GM19351 (cell line): Measurements from ENCODE around the gene KCNJ12.
"Not testable (repeated sequence)": the region's sequence is repeated elsewhere in the genome, so short reads cannot be mapped to it uniquely, and the experiment has no call there.

Experiments
- ATAC-seq: cut with Tn5 transposase; IDR thresholded peaks from one replicate; pipeline ENCODE4 v1.9.1; 2021; ENCODE audit warnings: mild to moderate bottlenecking, moderate library complexity; ENCODE audit not compliant: unreplicated experiment

The KCNJ12 gene

DNA sequence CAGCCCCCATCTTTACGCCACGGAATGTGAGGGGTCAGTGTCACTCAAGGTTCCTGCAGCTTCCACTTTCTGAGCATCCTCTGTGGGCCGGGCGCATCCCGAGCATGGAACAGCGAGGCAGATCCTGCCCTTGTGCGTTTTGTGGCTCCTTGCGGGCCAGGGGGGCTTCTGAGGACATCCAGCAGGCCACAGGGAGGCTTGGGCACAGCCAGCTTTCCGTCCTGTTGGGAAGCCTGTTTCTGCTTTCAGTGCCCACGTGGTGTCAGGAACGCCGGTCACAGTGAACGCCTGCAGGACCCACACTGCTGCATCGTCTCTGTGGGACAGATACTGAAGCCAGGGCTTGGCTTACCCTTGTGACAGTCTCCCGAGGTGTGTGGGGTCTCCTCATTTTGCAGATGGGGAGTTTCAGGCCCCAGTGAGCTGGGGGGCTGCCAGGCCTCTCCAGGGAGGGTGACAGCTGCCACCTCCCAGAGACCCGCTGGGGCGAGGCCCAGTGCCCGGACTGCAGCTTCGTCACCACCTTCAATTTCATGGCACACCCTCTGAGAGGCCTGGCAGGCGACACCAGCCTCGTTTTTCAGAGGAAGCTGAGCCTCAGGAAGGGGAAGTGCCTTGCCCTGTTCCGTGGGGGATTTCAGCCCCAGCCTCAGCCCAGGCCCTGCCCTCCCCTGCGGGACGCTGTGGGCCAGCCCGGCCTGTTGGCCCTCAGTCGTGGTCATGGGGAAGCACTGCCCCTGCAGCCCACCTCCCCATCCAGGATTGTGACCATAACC, 29.0 kb downstream of the KCNJ12 start:
- ATAC-seq = not testable (repeated sequence)

DNA sequence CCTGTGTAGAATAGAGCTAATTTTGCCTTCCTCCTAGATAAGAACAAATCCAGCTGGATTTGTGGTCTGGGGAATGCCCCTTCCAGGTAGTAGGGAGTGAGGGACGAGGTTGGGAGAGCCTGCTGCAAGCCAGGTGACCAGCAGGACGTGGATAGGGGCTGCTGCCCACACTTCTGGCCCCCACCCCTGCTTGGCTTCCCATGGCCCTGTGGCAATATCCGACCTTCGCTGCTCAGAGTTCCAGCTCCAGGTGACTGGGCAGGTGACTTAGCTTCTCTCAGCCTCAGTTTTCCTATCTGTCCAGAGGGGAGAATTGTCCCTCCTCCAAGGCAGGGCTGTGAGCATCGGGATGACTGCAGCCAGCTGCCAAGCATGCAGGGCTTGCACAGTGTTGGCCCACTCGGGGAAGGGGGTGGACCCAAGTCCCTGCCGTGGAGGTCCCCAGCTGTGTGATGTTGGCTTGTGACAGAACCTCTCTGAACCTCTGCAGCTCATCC, 29.8 kb downstream of the KCNJ12 start:
- ATAC-seq = not testable (repeated sequence)

DNA sequence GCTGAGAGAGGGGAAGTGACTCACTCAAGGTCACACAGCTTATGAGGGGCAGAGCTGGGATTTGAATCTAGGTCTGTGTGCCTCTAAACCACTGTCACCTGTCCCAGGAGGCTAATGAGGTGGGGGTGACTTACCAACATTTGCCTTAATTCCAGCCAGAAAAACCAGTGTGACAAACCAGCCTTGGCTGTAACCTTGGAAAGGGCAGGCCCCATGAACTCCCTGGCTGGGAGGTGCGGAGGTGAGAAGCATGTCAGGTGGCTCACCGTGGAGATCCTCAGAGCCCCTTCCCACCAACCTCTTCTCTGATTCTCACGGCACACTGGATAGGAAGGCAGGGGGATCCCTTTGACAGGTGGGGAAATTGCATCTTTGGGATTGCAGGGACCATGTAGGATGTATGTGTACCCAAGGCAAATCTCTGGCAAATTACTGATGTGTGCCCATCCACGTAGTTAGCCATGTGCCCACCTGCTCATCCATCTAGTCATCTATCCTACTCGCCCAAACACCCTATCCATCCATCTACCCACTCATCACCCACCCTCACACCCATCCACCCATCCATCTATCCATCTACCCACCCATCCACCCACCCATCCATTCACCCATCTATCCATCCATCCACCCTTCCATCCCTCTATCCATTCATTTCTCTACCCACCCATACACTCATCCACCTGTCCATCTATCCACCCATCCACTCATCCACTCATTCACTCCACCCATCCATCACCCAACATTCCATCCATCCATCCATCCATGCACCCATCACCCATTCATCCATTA, 30.7 kb downstream of the KCNJ12 start:
- ATAC-seq = not testable (repeated sequence)

DNA sequence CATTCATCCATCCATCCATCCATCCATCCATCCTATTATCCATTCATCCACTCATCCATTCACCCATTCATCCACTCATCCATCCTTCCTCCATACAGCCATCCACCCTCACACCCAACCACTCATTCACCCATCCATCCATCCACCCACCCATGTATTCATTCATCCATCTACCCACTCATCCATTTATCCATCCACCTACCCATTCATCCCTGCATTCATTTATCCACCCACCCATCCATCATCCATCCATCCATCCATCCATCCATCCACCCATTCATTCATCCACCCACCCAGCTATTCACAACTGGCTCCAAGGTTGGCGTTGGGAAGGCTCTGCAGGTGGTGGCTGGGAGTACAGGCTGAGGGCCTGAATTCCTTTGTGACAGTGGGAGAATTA, 31.6 kb downstream of the KCNJ12 start:
- ATAC-seq = not testable (repeated sequence)

DNA sequence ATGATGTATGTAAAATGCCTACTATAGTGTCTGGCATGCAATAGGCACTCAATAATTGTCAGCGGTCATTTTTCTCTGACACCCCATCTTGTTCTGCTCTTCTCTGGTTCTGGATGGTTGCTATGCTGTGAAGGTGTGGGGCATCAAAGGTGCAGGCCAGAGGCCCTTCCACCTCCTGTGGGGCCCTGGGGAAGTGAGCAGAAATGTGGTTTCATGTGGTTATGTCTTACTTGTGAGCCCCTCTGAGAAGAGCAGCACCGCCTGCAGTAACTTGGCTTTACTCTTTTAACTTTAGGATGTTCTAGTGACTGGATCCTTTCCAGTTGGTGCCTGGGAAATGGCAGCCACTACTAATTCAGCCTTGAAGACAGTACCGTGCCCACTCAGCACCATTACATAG, 32.1 kb downstream of the KCNJ12 start:
- not testable (repeated sequence) for ATAC-seq

DNA sequence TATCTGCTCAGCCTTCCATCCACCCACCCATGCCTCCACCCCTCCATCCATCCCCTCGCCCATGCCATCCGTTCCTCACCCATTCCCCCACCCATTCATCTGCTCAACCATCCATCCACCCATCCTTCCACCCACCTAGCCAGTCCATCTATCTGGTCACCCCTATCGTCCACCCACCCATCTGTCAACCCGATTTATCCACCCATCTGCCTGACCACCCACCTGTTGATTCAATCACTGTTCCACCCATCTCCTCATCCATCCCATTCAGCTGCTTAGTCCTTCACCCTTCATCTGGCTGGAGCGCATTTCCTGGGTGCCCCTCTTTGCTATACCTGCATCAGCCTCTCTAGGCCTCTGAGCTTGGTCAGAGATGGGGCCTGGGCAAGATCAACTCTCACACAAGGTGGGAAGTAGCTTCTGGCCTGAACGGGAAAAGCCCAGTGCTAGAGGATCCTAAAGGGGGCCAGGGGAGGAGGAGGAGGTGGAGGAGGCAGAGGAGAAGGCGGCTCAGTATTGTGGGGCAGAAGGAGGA, 32.7 kb downstream of the KCNJ12 start:
- not testable (repeated sequence) for ATAC-seq

DNA sequence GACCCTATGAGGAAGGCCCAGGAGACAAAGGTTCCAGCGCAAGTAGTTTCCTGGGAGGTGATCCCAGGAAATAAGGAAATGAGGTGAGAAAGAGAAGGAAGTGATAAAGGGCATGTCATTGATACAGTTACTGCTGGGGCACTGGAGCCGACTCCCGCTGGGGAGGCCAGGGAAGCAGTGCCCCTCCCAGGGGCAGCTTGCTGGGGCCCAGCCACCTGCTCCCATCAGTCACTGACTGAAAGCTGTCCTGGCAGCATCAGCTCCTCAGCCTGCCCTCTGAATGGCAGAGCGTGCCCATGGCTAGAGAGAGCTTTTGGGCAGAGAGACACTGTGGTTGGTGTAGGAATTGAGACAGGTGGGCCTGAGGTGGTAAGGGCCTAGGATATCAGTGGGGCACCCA, 33.2 kb downstream of the KCNJ12 start:
- not testable (repeated sequence) for ATAC-seq

DNA sequence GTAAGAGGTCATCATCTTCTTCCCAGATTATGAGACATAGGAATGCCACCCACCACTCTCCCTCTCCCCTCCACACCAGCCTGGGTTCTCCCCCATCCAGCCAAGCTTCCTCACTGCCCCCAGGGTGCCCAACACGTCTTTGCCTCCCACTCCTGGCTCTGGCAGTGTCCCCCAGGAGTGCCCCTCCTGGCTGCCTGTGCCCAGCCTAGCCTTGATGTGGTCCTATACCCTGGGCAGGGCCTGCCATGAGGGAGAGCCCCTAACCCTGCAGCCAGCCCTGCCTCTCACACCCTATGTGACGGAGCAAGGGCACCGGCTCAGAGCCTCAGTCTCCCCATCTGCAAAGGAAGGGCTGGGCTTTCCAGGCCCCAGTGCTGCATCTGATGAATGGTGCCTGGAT, 33.8 kb downstream of the KCNJ12 start:
- not testable (repeated sequence) for ATAC-seq

DNA sequence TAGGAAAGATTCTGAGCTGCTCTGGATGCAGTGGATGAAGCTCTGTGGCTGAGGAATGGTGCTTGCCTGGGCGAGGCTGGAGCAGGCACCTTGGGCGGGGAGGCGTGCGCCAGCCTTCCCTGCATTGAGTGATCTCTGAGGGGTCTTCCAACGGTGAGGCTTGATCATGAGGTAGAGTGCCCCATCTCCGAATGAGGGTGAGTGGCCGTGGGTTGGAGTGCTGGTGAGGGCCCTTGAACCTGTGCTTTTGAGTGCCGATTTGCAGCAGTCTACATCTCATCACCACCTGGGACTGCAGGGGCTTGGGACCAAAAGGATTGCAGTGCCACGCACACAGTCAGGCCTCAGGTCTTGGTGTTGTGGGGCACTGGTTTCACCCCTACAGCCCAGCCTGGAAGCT, 34.2 kb downstream of the KCNJ12 start:
- not testable (repeated sequence) for ATAC-seq

DNA sequence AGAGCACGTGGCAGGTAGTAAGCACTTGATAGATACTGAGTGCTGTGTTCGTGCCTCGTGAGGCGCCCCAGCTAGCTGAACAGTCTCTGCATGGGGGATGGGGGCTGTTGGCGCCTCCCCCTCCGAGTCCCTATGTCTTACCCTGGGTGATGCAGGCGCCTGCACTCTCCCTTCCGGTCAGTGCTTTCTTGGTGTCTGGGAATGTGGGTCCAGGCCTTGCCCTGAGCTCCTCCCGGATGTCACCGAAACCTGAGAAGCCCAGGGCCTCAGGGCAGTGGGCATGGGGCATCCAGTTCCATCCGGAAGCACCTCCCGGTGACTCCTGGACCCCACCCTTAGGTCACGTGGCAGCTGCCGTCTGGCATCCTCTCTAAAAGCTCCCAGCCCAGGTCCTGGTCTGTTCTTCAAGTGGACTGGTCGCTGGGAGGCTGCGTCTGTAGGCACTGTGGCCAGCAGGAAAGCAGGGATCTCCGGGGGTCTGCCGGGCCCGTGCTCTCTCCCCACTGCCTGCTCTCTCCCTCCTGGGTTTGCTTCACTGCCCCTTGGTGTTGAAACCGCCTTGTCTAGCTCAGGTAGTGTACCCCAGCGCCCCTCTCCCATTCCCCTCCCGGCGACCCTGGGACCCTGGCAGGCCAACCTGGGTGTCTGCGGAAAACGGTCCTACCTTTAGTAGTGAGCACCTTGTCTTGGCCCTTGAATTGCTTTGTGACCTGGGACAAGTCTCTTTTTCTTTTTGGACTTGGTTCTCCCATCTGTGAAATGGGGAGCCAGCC, 34.9 kb downstream of the KCNJ12 start:
- ATAC-seq = not testable (repeated sequence)

DNA sequence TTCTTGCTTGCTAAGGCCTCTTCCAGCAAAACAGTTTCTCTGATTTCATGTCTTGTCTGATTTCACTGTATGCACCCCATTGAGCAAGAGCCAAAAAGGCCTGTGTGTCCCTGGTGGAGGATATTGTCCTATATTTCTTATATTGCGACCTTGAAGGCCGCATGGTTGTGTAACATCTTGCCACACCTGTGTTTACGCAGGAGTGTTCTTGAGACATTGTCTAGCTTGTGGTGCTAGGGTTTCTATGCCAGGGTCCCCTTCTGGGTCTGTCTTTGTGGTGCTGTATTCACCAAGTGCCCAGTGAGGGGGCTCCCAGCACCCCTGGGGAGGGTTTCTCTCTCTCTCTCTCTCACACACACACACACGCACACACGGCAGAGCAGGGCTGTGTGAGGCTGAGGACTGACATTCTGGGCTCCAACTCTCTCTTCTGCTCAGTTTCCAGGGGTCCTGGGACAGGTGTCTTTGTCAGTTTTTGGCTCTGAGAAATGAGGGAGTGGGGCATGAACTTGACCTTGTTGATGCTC, 35.6 kb downstream of the KCNJ12 start:
- not testable (repeated sequence) for ATAC-seq

DNA sequence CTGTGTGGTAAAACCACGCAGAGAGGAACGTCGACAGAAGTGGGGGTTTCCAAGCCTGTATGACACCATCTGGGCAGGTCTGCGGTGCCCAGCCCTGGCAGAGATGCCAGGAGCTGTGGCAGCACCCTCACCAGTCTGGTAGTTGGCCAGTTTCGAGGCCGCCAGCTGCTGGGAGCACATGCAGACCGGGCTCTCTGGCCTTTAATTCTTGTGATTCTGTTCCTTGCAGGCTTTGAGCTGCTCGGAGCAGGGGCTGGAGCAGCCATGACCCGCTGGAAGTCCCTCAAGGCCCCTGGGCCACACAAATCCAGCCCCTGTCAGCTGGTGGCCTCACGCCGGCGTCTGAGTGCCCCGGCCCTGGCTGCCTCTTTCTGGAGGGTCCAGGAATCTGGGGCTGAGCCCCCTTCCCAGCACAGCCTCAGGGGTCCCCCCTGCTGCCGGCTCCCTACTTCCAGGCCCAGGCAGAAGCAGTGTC, 36.1 kb downstream of the KCNJ12 start:
- not testable (repeated sequence) for ATAC-seq

DNA sequence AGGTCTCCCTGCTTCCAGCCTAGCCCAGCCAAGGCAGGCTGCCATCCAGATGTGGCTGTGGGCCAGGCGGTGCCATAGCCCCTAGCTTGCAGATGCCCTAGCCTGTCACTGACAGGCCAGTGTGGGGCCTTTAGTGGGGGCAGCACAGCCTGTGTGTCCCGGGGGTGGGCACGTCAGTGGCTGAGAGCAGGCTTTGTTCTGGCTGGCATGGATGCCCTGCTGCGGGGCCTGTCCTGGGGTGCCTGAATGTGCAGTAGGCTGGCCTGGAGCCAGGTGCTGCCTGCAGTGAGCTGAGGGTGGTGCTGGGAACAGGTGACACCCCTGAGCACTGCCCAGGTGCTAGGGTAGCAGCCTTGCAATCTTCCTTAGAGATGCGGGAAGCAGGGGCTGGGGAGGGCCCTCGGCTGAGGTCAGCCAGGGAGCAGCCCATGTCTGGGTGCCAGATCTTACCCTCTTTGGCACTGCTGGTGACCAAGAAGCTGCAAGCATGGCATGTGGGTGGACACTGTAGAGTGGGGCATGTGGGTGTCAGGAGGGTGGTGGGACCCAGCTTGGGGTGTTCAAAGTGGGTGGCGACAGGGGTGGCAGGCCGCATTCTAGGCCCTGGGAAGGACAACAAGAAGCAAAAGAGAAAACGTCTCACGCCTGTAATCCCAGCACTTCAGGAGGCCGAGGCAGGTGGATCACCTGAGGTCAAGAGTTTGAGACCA, 37.6 kb downstream of the KCNJ12 start:
- ATAC-seq = not testable (repeated sequence)

DNA sequence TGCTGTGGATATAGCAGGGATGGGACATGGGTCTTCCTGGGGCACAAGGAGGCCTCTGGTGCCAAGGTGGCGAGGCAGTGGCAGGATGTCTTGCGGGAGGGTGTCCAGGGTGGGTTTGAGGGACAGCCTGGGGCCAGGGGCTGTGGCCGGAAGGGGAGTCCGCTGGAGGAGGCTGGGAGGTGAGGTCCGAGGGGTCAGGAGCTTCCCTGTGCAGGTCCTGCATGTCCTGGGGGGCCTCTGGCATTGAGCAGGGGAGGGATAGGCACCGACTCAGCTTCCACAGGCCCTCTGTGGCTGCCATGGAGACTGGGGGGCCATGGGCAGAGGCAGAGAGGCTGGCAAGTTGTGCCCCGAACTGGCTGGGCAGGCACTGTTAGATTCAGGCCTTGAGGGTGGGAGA, 38.5 kb downstream of the KCNJ12 start:
- not testable (repeated sequence) for ATAC-seq

DNA sequence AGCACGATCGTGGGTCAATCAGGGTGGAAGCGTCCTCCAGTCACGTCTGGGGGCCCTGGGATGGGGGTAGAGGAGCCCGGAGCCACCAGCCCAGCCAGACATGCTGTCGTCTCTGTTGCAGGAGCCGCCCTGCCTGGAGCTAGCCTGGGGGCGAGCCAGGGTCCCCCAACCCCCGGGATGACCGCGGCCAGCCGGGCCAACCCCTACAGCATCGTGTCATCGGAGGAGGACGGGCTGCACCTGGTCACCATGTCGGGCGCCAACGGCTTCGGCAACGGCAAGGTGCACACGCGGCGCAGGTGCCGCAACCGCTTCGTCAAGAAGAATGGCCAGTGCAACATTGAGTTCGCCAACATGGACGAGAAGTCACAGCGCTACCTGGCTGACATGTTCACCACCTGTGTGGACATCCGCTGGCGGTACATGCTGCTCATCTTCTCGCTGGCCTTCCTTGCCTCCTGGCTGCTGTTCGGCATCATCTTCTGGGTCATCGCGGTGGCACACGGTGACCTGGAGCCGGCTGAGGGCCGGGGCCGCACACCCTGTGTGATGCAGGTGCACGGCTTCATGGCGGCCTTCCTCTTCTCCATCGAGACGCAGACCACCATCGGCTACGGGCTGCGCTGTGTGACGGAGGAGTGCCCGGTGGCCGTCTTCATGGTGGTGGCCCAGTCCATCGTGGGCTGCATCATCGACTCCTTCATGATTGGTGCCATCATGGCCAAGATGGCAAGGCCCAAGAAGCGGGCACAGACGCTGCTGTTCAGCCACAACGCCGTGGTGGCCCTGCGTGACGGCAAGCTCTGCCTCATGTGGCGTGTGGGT, 39.2 kb downstream of the KCNJ12 start:
- not testable (repeated sequence) for ATAC-seq

DNA sequence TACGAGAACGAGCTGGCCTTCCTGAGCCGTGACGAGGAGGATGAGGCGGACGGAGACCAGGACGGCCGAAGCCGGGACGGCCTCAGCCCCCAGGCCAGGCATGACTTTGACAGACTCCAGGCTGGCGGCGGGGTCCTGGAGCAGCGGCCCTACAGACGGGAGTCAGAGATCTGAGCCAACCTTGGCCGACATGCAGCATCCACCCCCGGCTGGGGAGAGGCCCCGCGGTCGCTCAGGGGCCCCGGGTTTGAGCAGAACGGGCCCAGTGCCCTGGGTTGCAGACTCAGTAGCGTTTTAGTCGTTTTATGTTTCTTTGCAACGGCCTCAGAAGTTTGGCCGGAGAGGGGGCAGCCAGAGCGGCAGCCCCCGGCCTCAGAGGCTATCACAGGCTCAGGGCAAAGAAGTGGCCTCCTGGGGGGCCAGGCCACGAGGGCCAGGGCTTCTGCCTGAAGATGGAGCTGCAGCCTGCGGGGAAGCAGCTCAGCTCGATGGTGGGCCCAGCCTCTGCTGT, 40.4 kb downstream of the KCNJ12 start:
- ATAC-seq = not testable (repeated sequence)

DNA sequence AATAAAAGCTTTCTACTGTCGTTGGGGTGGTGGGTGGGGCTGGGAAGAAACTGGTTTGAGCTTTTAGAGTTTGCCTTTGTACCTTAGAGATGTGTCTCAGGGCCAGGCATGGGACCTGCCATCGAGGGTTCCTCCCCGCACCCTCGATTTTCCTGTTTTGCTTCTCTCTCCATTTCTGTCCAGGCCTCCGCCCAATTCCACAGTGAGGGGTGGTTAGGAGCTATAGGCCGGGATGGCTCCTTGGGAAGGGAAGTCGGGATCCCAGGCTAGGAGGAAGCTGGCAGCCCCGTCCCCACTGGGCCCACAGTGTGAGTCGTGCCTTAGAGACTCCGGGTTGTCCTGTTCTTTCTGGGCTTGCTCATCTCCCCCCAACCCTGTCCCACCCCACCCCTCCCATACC, 41.2 kb downstream of the KCNJ12 start:
- not testable (repeated sequence) for ATAC-seq

DNA sequence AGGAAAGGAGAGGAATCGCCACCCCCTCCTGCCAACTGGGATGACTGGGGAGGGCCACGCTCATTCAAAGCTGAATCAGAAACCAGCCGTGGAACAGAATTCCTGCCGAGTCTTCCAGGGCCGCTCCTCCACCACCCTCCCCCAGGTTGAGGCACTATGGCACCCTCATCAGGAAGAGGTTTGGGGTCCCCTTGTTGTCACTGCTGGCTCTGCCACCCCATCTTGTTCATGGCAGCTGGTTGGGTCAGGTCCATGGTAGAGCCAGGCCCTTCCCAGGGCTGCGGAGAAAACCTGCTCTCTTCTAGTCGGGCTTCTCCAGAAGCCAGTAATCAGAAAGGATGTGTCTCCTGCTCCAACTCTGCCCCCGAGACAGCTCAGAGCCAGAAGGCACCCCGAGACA, 41.8 kb downstream of the KCNJ12 start:
- ATAC-seq = no peak
